Activated T-cell treated with anti-CD3 and anti-CD28 coated beads for 24 hours (primary cell): ENCODE data around the gene KIF26A.

Source experiments
- DNase-seq: peaks from one replicate; pipeline ENCODE4 v3.0.0-alpha.2; 2020; ENCODE audit warnings: low read depth

Gene KIF26A

DNA sequence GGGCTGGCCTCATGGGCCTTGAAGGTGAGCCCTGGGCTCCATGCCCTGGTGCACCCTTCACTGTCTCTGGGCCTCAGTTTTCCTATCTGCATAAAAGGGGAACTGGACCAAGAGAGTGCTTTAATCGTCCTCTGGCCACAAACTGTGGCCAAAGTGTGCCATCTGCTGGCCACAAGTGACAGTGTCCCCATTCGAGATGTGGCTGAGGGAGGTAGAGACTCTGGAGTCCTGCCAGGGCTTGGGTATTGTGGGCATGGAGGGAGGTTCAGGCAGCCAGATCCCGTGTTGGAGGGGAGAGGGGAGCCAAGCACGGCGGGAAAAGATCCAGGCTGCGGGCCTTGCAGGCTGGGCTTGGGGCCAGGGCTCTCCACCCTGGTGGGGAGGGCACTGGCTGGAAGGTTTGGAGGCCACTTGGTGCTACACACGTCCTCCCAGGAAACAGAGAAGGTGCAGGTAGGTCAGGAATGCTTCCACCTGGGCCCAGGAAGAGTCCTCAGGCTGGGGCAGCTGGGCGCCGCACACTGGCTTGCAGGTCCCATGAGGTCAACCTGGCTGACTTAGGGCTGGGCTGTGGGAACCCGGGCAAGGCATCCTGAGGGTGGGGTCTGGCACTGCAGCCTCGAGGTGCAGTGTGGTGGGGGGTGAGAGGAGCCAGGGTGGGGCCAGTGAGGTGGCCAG lies 7.3 kb upstream of the KIF26A start:
- DNase-seq = no peak

DNA sequence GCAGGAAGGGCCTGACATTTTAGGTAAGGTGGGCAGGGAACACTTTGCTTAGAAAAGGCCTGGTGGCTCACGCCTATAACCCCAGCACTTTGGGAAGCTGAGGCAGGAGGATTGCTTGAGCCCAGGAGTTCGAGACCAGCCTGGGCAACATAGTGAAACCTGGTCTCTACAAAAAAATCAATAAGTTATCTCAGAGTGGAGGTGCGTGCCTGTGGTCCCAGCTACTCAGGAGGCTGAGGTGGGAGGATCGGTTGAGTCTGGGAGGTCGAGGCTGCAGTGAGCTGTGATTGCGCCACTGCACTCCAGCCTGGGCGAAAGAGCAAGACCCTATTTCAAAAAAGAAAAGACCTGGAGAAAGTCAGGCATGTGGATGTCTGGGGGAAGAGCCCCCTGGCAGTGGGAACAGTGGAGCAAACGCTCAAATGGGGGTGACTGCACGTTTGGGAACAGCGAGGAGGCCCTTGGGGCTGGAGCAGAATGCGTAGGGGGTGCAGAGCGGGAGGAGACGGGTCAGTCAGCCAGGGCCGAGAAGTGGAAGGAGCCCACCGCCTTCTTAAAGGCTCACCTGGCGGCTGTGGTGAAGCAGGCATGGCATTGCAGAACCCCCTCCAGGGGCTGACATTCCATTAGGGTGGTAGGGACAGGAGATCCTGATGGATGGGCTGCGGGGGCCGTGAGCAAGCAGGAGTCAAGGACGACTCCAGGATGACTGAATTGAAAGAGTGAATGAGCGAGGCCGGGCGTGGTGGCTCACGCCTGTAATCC lies 6.2 kb upstream of the KIF26A start:
- DNase-seq = no peak

- DNase-seq = no peak
Observed at GRCh38 chr14:104132981-104133380, 5.4 kb upstream of the KIF26A start.

DNA sequence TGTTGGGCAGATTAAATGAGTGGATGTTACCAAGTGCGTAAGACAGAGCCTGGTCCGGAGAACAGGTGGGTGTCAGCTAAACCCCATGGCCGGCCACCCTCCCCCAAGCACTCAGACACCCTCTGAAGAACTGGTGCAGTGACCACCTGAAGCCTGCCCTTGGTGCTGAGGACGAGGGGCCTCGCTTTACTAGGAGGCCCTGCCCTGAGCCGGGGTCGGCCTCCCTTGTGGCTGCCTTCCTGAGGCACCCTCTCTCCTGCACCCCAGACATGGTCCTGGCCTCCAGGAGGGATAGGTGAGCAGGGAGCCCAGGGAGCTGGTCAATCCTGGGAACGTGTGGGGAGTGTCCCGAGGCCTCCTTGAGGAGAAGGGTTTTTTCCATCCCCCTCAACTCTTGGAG lies 4.9 kb upstream of the KIF26A start:
- DNase-seq = no peak

GRCh38 chr14:104134061-104134965 lies 4.1 kb upstream of the KIF26A start:
- no peak for DNase-seq

GRCh38 chr14:104135121-104135903 lies 3.1 kb upstream of the KIF26A start:
- DNase-seq = no peak

DNA sequence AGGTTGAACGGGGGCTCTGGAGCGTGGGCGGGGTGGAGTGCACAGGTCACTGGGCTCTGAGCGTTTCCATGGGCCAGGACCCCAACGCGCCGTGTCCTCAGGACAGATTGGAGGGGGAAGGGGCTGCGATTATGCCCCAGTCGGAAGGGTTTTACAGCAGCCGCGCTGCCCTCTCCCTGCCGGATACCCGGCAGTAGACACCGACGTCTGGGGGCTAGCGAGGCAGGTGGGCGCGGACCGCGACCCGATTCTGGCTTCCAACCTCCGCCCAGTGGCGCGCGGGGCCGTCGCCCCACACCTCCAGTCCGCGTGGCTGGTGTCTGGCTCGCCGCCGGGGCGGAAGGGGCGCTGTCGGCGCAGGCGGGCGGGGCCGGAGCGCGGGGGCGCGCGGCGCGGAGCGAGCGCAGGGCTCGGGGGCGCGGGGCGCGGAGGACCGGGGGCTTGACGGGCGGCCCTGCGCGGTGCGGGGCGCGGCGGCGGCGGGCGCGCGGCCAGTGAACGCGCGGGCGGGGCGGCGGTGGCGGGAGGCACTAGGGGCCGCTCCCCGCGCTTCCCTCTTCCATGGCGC lies 2.4 kb upstream of the KIF26A start:
- DNase-seq = no peak

DNA sequence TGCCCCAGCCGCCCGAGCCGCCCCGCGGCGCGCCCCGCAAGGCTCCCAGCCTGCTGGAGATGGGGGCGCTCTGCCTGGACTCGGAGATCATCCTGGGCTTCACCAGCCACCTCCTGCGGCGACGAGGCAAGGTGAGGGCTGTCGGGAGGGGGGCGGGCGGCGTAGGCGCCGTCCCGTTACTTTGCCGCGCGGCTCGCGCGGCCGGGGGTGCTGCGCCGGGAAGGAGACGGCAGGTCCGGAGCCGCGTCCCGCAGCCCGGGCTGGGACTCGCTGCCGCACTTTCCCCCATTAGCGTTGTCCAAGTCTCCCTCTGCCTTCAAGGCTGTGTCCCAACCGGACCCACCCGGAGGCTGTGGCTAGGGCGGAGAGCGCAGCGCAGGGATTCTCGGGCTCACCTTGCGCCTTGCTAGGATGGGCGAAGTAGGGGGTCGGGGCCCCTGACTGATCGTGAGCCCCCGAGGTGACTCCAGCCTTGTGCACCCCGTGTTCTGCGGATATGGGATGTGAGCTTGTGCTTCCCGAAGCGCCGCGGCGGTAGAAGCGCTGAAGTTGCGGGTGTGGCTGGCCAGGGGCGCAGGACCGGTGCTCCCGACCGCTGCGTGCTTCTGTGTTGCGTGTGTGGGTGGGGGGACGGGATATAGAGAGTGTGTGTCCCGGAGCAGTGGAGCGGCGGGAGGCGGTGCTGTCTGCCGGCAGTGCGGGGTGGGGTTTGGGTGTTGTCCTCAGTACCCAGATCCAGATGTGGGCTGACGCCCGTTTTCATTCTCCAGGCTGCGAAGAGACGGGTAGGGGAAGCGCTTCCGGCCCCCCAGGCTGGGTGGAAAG lies 1.7 kb upstream of the KIF26A start:
- DNase-seq = no peak

DNA sequence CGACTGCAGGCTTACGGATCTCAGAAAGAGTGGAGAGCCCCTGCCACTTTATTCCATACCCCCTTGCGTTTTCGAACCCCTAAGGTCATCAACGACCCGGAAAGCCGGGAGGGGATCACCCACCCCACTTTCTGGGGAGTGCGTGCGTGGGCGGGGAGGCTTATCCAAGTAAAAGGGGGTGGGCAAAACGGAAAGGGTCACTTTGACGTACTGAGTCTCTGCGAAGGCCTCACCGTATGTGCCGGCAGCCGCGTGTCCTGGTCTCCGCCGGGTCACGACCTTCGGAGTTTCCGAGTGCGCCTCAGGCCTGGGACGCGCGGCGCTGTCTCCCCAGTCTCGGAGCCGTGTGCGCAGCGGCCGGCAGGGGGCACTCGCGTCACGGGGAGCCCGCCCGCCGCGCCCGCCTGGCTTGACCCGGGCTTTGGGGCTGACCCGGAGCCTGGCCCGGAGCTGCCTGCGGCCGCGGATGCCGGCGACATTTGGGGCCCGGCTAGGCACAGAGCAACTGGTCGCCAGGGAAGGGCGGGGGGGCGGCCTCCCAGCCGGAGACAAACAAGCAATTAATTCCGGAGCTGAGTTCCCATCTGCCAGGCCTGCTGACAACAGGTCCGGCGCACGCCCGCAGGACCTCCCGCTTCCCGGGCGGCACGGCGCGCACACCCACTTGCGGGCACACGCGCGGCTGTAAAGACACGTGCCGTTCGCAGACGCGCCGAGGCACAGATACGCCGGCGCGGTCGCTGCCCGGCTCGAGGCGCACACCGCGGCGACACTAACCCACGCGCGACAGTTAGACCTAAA lies 890 bp upstream of the KIF26A start:
- DNase-seq = peak; percentile 56

DNA sequence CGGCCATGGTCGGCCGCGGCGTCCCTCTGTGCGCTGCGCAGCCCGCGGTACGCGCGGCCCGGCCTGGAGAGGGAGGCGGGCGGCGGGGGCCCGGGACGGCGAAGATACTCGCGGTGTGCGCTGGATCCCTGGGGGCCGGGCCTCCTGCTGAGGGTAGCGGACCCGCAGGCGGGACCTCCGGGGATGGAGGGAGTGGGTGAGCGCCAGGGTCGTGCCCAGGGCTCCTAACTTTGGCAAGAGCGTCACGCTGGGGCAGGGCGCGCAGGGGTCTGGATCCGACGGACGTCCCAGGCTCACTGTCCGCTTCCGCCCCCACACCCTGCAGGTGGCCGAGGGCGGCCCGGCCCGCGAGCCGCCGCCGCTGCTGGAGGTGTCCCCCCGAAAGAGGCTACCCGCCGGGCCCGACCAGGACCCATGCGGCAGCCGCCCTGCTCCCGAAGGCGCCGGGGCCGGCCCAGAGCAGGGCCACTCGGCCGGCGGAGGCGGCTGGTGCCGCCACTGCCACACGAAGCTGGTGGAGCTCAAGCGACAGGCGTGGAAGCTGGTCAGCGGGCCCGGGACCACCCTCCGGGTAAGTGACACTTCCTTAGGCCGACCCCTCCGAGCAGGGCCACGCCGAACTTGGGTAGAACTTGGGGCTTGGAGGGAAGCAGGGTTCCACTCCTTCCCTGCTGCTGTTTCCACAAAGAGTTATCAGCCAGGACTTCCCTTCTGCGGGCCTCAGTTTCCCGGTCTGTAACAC lies 502 bp downstream of the KIF26A start:
- DNase-seq = no peak

DNA sequence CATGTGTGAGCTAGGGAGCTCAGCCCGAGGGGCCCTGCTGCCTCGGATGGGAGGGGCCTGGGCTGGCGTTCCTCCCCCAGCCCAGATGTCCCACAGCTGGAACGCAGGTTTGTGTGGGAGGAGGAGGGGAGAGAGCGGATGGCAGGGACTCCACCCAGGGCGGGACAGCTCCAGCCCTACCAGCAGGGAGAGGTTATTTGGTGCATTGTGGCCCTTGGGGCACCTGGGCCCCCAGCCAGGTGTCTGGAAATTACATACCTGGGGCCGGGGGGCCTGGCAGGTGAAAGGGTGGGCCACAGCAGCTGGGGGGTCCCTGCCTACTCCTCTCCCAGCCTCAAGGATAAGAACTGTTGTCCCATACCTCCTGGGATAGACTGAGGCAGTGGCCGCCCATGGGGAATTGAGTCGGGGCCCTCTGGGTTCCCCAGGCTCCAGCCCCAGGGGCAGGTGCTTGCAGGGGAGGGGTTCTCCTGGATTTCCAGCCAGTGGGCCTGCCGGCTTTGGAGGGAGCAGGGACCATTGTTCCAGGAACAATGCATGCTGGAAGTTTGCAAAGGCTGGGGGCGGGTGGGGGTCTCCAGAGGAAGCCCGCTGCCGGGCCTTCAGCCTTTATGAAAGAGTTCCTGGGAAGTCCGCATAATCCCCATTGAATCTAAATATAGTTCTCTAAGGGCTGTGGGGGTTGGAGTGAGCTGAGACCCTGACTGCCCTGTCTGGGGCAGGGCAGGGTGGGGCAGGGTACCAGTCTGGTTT lies 1.2 kb downstream of the KIF26A start:
- DNase-seq = no peak

DNA sequence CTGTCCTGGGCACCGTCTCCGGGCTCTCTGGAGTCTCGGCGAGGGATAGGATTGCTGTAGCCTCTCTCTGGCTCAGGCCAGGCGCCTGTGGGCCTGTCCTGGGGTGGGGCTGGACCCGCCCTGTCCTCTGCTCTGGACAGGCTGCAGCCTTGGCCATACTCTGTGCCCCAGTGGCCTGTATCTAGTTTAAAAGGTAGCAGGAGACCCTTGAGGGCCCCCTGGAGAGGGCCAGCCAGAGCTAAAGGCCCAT lies 1.8 kb downstream of the KIF26A start:
- DNase-seq = no peak

DNA sequence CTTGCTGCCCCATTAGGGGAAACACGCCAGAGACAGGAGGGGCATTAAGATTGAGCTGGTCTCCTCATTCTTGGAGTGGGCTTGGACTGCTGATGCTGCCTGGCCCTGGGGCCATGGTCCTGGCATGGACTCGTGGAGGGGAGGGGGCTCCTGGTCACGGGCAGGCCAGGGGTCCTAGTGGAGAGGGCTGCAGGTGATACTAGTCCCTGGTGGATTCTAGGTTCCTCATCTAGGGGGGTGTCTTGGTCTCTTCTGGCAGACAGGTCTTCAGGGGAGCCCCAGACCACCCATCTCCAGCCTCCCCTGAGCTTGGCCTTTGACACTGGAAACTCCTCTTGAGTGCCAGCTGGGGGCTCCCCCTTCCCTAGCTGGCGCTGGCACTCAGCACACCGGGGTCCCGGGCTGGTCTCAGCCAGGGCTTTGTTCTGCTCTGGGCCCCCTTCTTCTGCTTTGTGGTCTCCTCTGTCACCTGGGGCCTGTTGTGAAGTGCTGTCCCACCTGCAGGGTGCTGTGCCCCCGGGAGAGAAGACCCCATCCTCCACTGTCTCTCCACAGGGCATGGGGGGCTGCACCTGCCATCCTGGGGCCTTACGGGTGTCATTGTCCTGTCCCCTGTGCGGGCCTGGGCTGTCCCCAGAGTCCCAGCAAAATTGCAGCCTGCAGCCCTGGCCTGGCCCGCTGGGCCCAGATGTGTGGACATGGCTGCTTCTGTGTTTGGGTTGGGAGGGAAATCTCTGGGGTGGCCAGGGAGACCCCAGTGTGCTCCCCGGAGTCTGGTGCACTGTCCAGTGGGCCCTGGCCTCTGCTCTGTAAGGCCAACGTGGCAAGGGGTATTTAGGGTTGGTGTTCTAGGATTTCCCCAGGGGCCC lies 2.3 kb downstream of the KIF26A start:
- DNase-seq = no peak

GRCh38 chr14:104141621-104142091 lies 3.3 kb downstream of the KIF26A start:
- DNase-seq = no peak

GRCh38 chr14:104142136-104142945 lies 4.0 kb downstream of the KIF26A start:
- no peak for DNase-seq

- no peak for DNase-seq
Observed at GRCh38 chr14:104142946-104143470, 4.6 kb downstream of the KIF26A start.
